PC-9 (cell line): ENCODE data around the gene SGCD.

Experiments
- CTCF ChIP-seq: fragments of 200-600 bp; sonication (generic); conservative IDR thresholded peaks from 2 replicates; pipeline ENCODE4 v1.6.1; 2017; ENCODE audit warnings: mixed run types, antibody characterized with exemption, mild to moderate bottlenecking, moderate library complexity
- EZH2 ChIP-seq: fragments of 200-600 bp; sonication (generic); IDR thresholded peaks from 2 replicates; pipeline ENCODE4 v1.8.0; 2017; ENCODE audit warnings: antibody characterized with exemption, low read depth

- TF ChIP-seq CTCF (no peak), EZH2 (no peak)
Measured at GRCh38 chr5:156624686-156625085, 297.7 kb downstream of the SGCD start.
